Measurements from ENCODE around the gene TMEM219.

- TF ChIP-seq POLR2AphosphoS5 (IDR thresholded peaks at IDR 0.05; ENCODE audit: low read depth, low read length), result no peak
- TF ChIP-seq POLR2A (IDR thresholded peaks at IDR 0.05; ENCODE audit: low read depth, low read length), result no peak
These were observed 16.2 kb downstream of the TMEM219 start for GRCh38 chr16:29978081-29978480.
